ENCODE measurements around the gene RNF125.

DNA sequence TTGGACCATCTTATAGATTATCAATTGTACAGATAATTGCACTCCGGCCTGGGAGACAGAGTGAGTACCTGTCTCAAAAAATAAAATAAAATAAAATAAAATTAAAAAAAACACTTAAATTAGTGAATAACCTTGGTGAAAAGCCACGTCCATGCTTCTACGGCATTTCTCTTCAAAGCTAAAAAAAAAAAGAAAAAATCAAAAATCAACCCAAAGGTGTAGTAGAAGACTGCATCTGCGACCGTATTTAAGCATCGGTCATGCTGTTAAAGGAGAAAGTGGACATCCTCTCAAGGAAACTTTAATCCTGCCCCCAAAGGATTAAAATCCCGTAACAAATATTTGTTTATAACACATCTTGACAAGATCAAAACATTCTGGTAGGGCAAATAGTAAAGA is 72.7 kb downstream of the RNF125 start:
- no peak for TF ChIP-seq ZNF274 (IDR thresholded peaks at IDR 0.05; ENCODE audit: low read depth, low read length)
- TF ChIP-seq YY1 (IDR thresholded peaks at IDR 0.05; ENCODE audit: insufficient read depth, insufficient read length): no peak

All from NT2/D1 (cell line).